ENCODE data around the gene AGBL4. TPM values are rescaled to one million over a fixed set of nuclear protein-coding genes. Genes with fewer than 3 reads are reported as not detected.

Gene AGBL4
- total and polyA plus RNA-seq, 2 of the 13 experiments (the other 11 are each of a cell fraction or from before 2014, with no cell fraction given), result not detected

DNA sequence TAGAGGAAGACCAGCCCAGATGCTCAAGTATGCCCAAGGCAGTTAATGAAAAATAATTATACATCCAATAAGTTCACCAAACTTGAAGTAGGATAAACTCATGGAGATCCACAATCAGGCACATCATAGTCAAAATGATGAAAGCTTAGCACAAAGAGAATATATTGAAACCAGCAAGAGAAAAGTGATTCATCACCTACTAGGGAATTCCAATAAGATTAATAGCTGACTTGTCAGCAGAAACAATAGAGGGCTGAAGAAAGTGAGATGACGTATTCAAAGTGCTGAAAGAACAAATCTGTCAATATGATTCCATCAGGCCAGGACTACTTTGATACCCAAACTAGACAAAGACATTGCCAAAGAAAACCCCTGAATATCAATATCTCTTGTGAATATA, 995.4 kb downstream of the AGBL4 start:
- TF ChIP-seq RFX1 (IDR thresholded peaks at IDR 0.05) (no peak), ATF7 (IDR thresholded peaks at IDR 0.05) (peak; percentile 24; the same call in 1 of the 2 replicates), ATF7 (CRISPR knock-in tag; IDR thresholded peaks at IDR 0.05) (no peak), KAT2B (IDR thresholded peaks at IDR 0.05; ENCODE audit: borderline replicate concordance, low read depth, low read length) (no peak), ZNF12 (CRISPR knock-in tag; IDR thresholded peaks at IDR 0.05) (no peak), EED (CRISPR knock-in tag; IDR thresholded peaks at IDR 0.05) (no peak), CREB1 (IDR thresholded peaks at IDR 0.05) (peak; percentile 29; the same call in 1 of the 2 replicates), CREB1 (CRISPR knock-in tag; IDR thresholded peaks at IDR 0.05) (no peak), ATRX (CRISPR knock-in tag; IDR thresholded peaks at IDR 0.05; ENCODE audit: borderline replicate concordance) (no peak), TCF7L2 (IDR thresholded peaks at IDR 0.05; ENCODE audit: low read depth, low read length) (no peak)
- TF ChIP-seq, protein P1, sequence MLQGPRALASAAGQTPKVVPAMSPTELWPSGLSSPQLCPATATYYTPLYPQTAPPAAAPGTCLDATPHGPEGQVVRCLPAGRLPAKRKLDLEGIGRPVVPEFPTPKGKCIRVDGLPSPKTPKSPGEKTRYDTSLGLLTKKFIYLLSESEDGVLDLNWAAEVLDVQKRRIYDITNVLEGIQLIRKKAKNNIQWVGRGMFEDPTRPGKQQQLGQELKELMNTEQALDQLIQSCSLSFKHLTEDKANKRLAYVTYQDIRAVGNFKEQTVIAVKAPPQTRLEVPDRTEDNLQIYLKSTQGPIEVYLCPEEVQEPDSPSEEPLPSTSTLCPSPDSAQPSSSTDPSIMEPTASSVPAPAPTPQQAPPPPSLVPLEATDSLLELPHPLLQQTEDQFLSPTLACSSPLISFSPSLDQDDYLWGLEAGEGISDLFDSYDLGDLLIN (CRISPR knock-in tag; IDR thresholded peaks at IDR 0.05; ENCODE audit: borderline replicate concordance), result no peak
- H3K9ac ChIP-seq (ENCODE audit: insufficient read depth, low read depth, low read length), result no peak overlapping the region
- POLR2A ChIA-PET, result no interaction called here
- H4K20me1 ChIP-seq (ENCODE audit: insufficient read depth, low read length), result no peaks in the 10 kb centered on the region
- no peak overlapping the region for H3K4me2 ChIP-seq (ENCODE audit: low read depth, low read length)
- no peaks in the 10 kb centered on the region for H3K4me1 ChIP-seq (ENCODE audit: insufficient read depth, low read length)
- 13% methylated on average over 1 of the region's 1 CpG for WGBS (ENCODE audit: low lambda C conversion rate)
- no peak overlapping the region for H3K4me3 ChIP-seq (replicated peaks in 1 of 3; ENCODE audit: insufficient read depth in 1 of 3, low read depth in 2 of 3, low read length in 3 of 3)
- no peaks in the 10 kb centered on the region for H3K27me3 ChIP-seq (ENCODE audit: control insufficient read depth in 1 of 2, insufficient read depth in 2 of 2, low read length in 2 of 2)
- DNase-seq (ENCODE audit: low spot score) (no peak), ATAC-seq (no peak), FAIRE-seq (no peak)
- H3K79me2 ChIP-seq (ENCODE audit: insufficient read depth, low read length), result no peaks in the 10 kb centered on the region
- intact Hi-C loops (cut with micrococcal nuclease; ENCODE audit: unreplicated experiment), result no loop called here
- H3K27ac ChIP-seq (ENCODE audit: extremely low read length, insufficient read depth, low read length), result no peak overlapping the region
- no peaks in the 10 kb centered on the region for H3K36me3 ChIP-seq (replicated peaks in 1 of 2; ENCODE audit: control insufficient read depth in 1 of 2, insufficient read depth in 2 of 2, low read length in 2 of 2)
- H2AFZ ChIP-seq (ENCODE audit: low read length), result no peak overlapping the region
- CTCF ChIA-PET (ENCODE audit: low intra/inter-chr PET ratio, low total read pairs), result no interaction called here
- peaks cover 84% of the 10 kb centered on the region for H3K9me3 ChIP-seq (ENCODE audit: low read length)
- BruUV-seq (replicated peaks), result no TSS peak
- in situ Hi-C loops (cut with HindIII; ENCODE audit: extremely low pct_ligation_motif_present, low pct_unique_long_range_greater_than_20kb), result no loop called here
